ENCODE results near the gene MAP2K3.
"Not testable (repeated sequence)": the region's sequence is repeated elsewhere in the genome, so short reads cannot be mapped to it uniquely, and the experiment has no call there.

MAP2K3 gene

GRCh38 chr17:21304091-21304490, 19.6 kb downstream of the MAP2K3 start:
- peaks cover 34 to 70% of the 10 kb centered on the region in 2 donors for H3K36me3 ChIP-seq (ENCODE audit: control insufficient read depth in 1 of 2, insufficient read depth in 2 of 2, low read length in 2 of 2)
- H3K9ac ChIP-seq (ENCODE audit: low read depth in 1 of 2, low read length in 2 of 2), result no peak overlapping the region
- no peaks in the 10 kb centered on the region for H3K4me1 ChIP-seq (ENCODE audit: control insufficient read depth in 1 of 2, insufficient read depth in 2 of 2, low read length in 2 of 2)
- no peak overlapping the region for H3K27ac ChIP-seq (ENCODE audit: low read depth, low read length)
- H3K9me3 ChIP-seq (ENCODE audit: control insufficient read depth in 1 of 2, low read length in 2 of 2), result peaks cover 2 to 5% of the 10 kb centered on the region in 2 donors
- H3K4me3 ChIP-seq (ENCODE audit: low read depth in 1 of 2, low read length in 2 of 2), result no peak overlapping the region
- H3K27me3 ChIP-seq (ENCODE audit: control insufficient read depth in 1 of 2, insufficient read depth in 2 of 2, low read length in 2 of 2), result no peaks in the 10 kb centered on the region

DNA sequence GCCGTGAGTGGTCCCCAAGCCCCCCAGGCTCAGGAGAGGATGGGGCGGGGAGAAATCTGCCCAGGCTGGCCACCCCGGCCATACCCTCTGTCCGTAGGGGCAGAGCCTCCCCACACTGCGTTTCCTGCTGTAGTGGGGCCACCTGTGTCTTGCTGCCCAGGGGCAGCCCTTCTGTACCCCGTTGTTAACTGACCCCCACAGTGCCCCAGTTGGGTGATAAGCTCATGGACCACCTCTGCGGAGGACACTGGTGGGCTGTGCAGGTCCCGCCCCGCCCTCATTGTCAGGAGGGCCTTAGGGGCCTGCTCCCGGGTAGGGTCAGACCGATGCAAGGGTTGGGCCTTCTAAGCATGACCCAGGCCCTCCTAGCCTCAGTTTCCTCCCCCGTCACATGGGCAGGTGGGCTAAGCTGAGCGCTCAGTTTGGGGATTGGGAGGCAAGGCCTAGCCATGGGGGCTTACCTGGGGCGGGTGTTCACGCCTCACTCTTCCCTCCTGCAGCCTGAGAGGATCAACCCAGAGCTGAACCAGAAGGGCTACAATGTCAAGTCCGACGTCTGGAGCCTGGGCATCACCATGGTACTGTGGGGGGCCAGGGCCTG, 20.1 kb downstream of the MAP2K3 start:
- not testable (repeated sequence) for H3K4me3 ChIP-seq (ENCODE audit: low read depth in 1 of 2, low read length in 2 of 2); H3K27me3 ChIP-seq (ENCODE audit: control insufficient read depth in 1 of 2, insufficient read depth in 2 of 2, low read length in 2 of 2); H3K27ac ChIP-seq (ENCODE audit: low read depth, low read length); H3K9me3 ChIP-seq (ENCODE audit: control insufficient read depth in 1 of 2, low read length in 2 of 2); H3K4me1 ChIP-seq (ENCODE audit: control insufficient read depth in 1 of 2, insufficient read depth in 2 of 2, low read length in 2 of 2); H3K9ac ChIP-seq (ENCODE audit: low read depth in 1 of 2, low read length in 2 of 2)
- peaks cover 35 to 68% of the 10 kb centered on the region in 2 donors for H3K36me3 ChIP-seq (ENCODE audit: control insufficient read depth in 1 of 2, insufficient read depth in 2 of 2, low read length in 2 of 2)

GRCh38 chr17:21305431-21306180, 21.1 kb downstream of the MAP2K3 start:
- H3K9me3 ChIP-seq (ENCODE audit: control insufficient read depth in 1 of 2, low read length in 2 of 2); H3K27ac ChIP-seq (ENCODE audit: low read depth, low read length); H3K4me3 ChIP-seq (ENCODE audit: low read depth in 1 of 2, low read length in 2 of 2); H3K9ac ChIP-seq (ENCODE audit: low read depth in 1 of 2, low read length in 2 of 2); H3K27me3 ChIP-seq (ENCODE audit: control insufficient read depth in 1 of 2, insufficient read depth in 2 of 2, low read length in 2 of 2); H3K4me1 ChIP-seq (ENCODE audit: control insufficient read depth in 1 of 2, insufficient read depth in 2 of 2, low read length in 2 of 2): not testable (repeated sequence)
- H3K36me3 ChIP-seq (ENCODE audit: control insufficient read depth in 1 of 2, insufficient read depth in 2 of 2, low read length in 2 of 2), result peaks cover 29 to 65% of the 10 kb centered on the region in 2 donors

DNA sequence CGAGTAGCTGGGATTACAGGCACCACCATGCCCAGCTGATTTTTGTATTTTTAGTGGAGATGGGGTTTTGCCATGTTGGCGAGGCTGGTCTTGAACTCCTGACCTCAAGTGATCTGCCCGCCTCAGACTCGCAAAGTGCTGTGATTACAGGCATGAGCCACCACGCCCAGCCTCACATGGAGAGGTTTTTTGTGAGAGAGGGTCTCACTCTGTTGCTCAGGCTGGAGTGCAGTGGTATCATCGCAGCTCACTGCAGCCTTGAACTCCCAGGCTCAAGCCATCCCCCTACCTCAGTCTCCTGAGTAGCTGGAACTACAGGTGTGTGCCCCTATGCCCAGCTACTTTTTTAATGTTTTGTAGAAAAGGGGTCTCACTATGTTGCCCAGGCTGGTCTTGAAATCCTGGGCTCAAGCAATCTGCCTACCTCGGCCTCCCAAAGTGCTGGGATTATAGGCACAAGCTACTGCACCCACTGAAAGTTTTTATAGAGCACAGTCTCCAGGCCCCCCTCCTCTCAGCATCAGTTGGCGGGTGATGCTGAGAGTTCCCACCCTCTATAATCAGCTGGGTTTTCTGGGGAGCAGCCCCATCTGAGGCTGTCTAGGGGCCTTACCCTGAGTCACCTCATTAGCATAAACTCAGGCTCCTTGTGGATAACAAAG, 22.2 kb downstream of the MAP2K3 start:
- H3K4me1 ChIP-seq (ENCODE audit: control insufficient read depth in 1 of 2, insufficient read depth in 2 of 2, low read length in 2 of 2); H3K4me3 ChIP-seq (ENCODE audit: low read depth in 1 of 2, low read length in 2 of 2): not testable (repeated sequence)
- H3K36me3 ChIP-seq (ENCODE audit: control insufficient read depth in 1 of 2, insufficient read depth in 2 of 2, low read length in 2 of 2), result peaks cover 18 to 61% of the 10 kb centered on the region in 2 donors

DNA sequence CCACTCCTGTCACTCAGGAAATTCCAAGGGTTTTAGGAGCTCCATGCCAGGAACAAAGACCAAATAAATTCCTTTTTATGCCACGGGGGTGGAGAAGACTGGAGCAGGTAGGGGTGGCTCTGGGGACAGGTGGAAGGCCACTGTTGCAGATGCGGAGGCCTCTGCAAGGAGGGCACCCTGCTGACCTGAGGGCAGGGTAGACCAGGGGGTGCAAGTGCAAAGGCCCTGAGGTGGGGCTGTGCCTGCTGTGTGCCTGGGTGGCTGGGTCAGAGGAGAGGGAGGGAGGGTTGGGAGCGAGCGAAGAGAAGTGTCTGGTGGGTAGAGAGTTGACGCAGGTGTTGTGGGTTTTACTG, 22.7 kb downstream of the MAP2K3 start:
- H3K9me3 ChIP-seq (ENCODE audit: control insufficient read depth in 1 of 2, low read length in 2 of 2); H3K4me1 ChIP-seq (ENCODE audit: control insufficient read depth in 1 of 2, insufficient read depth in 2 of 2, low read length in 2 of 2); H3K27ac ChIP-seq (ENCODE audit: low read depth, low read length); H3K9ac ChIP-seq (ENCODE audit: low read depth in 1 of 2, low read length in 2 of 2); H3K4me3 ChIP-seq (ENCODE audit: low read depth in 1 of 2, low read length in 2 of 2); H3K27me3 ChIP-seq (ENCODE audit: control insufficient read depth in 1 of 2, insufficient read depth in 2 of 2, low read length in 2 of 2): not testable (repeated sequence)
- peaks cover 18 to 62% of the 10 kb centered on the region in 2 donors for H3K36me3 ChIP-seq (ENCODE audit: control insufficient read depth in 1 of 2, insufficient read depth in 2 of 2, low read length in 2 of 2)

More for the DNA sequence above, 22.2 kb downstream of the MAP2K3 start:
- not testable (repeated sequence) for H3K27ac ChIP-seq (ENCODE audit: low read depth, low read length); H3K9ac ChIP-seq (ENCODE audit: low read depth in 1 of 2, low read length in 2 of 2); H3K27me3 ChIP-seq (ENCODE audit: control insufficient read depth in 1 of 2, insufficient read depth in 2 of 2, low read length in 2 of 2); H3K9me3 ChIP-seq (ENCODE audit: control insufficient read depth in 1 of 2, low read length in 2 of 2)

- not testable (repeated sequence) for H3K9me3 ChIP-seq (ENCODE audit: control insufficient read depth in 1 of 2, low read length in 2 of 2); H3K27ac ChIP-seq (ENCODE audit: low read depth, low read length); H3K9ac ChIP-seq (ENCODE audit: low read depth in 1 of 2, low read length in 2 of 2); H3K4me3 ChIP-seq (ENCODE audit: low read depth in 1 of 2, low read length in 2 of 2); H3K27me3 ChIP-seq (ENCODE audit: control insufficient read depth in 1 of 2, insufficient read depth in 2 of 2, low read length in 2 of 2); H3K4me1 ChIP-seq (ENCODE audit: control insufficient read depth in 1 of 2, insufficient read depth in 2 of 2, low read length in 2 of 2)
- peaks cover 6 to 55% of the 10 kb centered on the region in 2 donors for H3K36me3 ChIP-seq (ENCODE audit: control insufficient read depth in 1 of 2, insufficient read depth in 2 of 2, low read length in 2 of 2)
These were observed 24.4 kb downstream of the MAP2K3 start for GRCh38 chr17:21308931-21309381.

GRCh38 chr17:21310061-21310765, 25.7 kb downstream of the MAP2K3 start:
- not testable (repeated sequence) for H3K27ac ChIP-seq (ENCODE audit: low read depth, low read length); H3K27me3 ChIP-seq (ENCODE audit: control insufficient read depth in 1 of 2, insufficient read depth in 2 of 2, low read length in 2 of 2); H3K9ac ChIP-seq (ENCODE audit: low read depth in 1 of 2, low read length in 2 of 2); H3K9me3 ChIP-seq (ENCODE audit: control insufficient read depth in 1 of 2, low read length in 2 of 2); H3K4me1 ChIP-seq (ENCODE audit: control insufficient read depth in 1 of 2, insufficient read depth in 2 of 2, low read length in 2 of 2); H3K4me3 ChIP-seq (ENCODE audit: low read depth in 1 of 2, low read length in 2 of 2)
- peaks cover 4 to 49% of the 10 kb centered on the region in 2 donors for H3K36me3 ChIP-seq (ENCODE audit: control insufficient read depth in 1 of 2, insufficient read depth in 2 of 2, low read length in 2 of 2)

DNA sequence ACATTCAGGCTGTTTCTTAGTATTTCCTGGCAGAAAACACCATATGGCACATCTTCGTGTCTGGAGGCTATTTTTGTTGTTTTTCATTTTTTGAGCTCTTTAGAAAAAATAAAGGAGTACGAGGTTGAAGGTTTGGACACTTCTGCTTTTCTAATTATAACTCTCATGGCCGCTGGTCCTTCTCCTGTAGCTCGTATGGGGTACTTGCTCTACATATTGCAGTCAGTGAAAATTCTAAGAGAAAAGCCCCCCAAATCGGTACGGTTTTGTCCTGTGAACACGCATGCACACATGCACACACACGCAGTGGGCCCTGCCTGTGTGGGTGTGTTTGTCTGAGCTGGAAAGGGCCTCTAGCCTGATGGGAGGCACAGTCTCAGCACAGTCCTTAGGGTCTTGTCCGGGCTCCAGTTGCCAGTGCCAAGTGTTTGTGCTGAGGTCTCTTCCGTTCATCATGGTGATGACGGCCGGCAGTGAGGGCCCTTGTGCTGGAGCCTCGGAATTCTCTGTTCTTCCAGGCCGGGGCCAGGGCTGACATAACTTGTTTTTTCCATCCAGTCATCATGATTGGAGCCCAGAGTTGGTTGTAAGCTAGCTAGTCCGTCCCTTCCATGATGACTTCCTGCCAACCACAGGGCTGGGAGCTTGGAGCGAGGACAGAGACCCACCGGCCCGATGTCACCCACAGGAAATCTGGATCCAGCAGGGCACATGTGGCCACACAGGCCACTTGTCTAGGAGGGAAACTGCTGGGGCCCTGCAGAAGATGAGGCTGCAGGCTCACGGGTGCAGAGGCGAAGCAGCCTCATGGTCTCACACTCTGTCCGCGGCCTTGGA, 26.5 kb downstream of the MAP2K3 start:
- H3K4me3 ChIP-seq (ENCODE audit: low read depth in 1 of 2, low read length in 2 of 2); H3K27ac ChIP-seq (ENCODE audit: low read depth, low read length); H3K9ac ChIP-seq (ENCODE audit: low read depth in 1 of 2, low read length in 2 of 2); H3K4me1 ChIP-seq (ENCODE audit: control insufficient read depth in 1 of 2, insufficient read depth in 2 of 2, low read length in 2 of 2); H3K27me3 ChIP-seq (ENCODE audit: control insufficient read depth in 1 of 2, insufficient read depth in 2 of 2, low read length in 2 of 2); H3K9me3 ChIP-seq (ENCODE audit: control insufficient read depth in 1 of 2, low read length in 2 of 2): not testable (repeated sequence)
- H3K36me3 ChIP-seq (ENCODE audit: control insufficient read depth in 1 of 2, insufficient read depth in 2 of 2, low read length in 2 of 2), result peaks cover 4 to 49% of the 10 kb centered on the region in 2 donors

GRCh38 chr17:21313320-21313719, 28.8 kb downstream of the MAP2K3 start:
- peaks cover 4 to 42% of the 10 kb centered on the region in 2 donors for H3K36me3 ChIP-seq (ENCODE audit: control insufficient read depth in 1 of 2, insufficient read depth in 2 of 2, low read length in 2 of 2)
- H3K27me3 ChIP-seq (ENCODE audit: control insufficient read depth in 1 of 2, insufficient read depth in 2 of 2, low read length in 2 of 2), result no peaks in the 10 kb centered on the region
- H3K27ac ChIP-seq (ENCODE audit: low read depth, low read length), result no peak overlapping the region
- peaks cover 0 to 8% of the 10 kb centered on the region in 2 donors for H3K4me1 ChIP-seq (ENCODE audit: control insufficient read depth in 1 of 2, insufficient read depth in 2 of 2, low read length in 2 of 2)
- no peak overlapping the region for H3K9ac ChIP-seq (ENCODE audit: low read depth in 1 of 2, low read length in 2 of 2)
- peaks cover 0 to 5% of the 10 kb centered on the region in 2 donors for H3K9me3 ChIP-seq (ENCODE audit: control insufficient read depth in 1 of 2, low read length in 2 of 2)
- H3K4me3 ChIP-seq (ENCODE audit: low read depth in 1 of 2, low read length in 2 of 2), result no peak overlapping the region
